H1 (cell line): ENCODE results near the gene PRTG. TPM values are rescaled to one million over a fixed set of nuclear protein-coding genes. Genes with fewer than 3 reads are reported as not detected.

ENCODE experiments used
- BCL11A ChIP-seq, 2 experiments: IDR thresholded peaks; one replicate each; pipeline ENCODE4 v1.6.1; 2011; ENCODE audit warnings: low read depth in 2 of 2, low read length in 2 of 2, mild to moderate bottlenecking in 2 of 2
- CBX8 ChIP-seq: fragments of 300-800, 300-1000 bp; sonication (generic); IDR thresholded peaks from 2 replicates; pipeline ENCODE4 v1.7.1; 2016; ENCODE audit warnings: low read depth, low read length, borderline replicate concordance
- CTBP2 ChIP-seq: IDR thresholded peaks from 2 replicates; pipeline ENCODE4 v1.7.0; 2011; ENCODE audit warnings: borderline replicate concordance, mild to moderate bottlenecking, moderate library complexity, mixed read lengths, low read length; ENCODE audit not compliant: insufficient read depth, insufficient read length
- EGR1 ChIP-seq: IDR thresholded peaks from 2 replicates; pipeline ENCODE4 v1.6.1; 2011; ENCODE audit warnings: low read depth, low read length, borderline replicate concordance
- RBBP5 ChIP-seq: IDR thresholded peaks from 2 replicates; pipeline ENCODE4 v1.7.1; 2012; ENCODE audit warnings: low read depth, mild to moderate bottlenecking, inconsistent platforms, low read length, moderate library complexity, borderline replicate concordance
- SIX5 ChIP-seq: IDR thresholded peaks from 2 replicates; pipeline ENCODE4 v1.6.1; 2011; ENCODE audit warnings: mild to moderate bottlenecking, low read depth, low read length
- polyA plus RNA-seq, 7 experiments: library from polyadenylated mRNA; depleted of rRNA in 3 of 7; stranded (reverse) in 5 of 7; unstranded in 2 of 7; fragments of >200 nt in 5 of 7; fragments of 200-250 nt in 2 of 7; gene quantifications; 1 replicate in 5 of 7; 2 replicates in 1 of 7; 4 replicates in 1 of 7; pipeline versions ENCODE4 v1.2.1 to v1.2.3, GENCODE V29; 2011 to 2013; ENCODE audit warnings: missing spikeins in 2 of 7, mixed read lengths in 2 of 7
- total RNA-seq: library from RNA; stranded (reverse); fragmentation: NEBNext Ultra II Directional; extraction: Animal tissue kit (Norgen Biotek cat#: 25700); gene quantifications from 2 replicates; pipeline ENCODE4 v1.2.1, GENCODE V29; 2021
- TF ChIP-seq, protein P1 (sequence below): fragments of 300-600 bp; sonication (generic); IDR thresholded peaks from 2 replicates; pipeline ENCODE4 v1.7.1; 2012; ENCODE audit warnings: low read length, moderate library complexity, mild to moderate bottlenecking, inconsistent platforms; ENCODE audit not compliant: insufficient replicate concordance

The PRTG gene
- total and polyA plus RNA-seq, 2 of the 8 experiments (the other 6 are each of a cell fraction or from before 2014, with no cell fraction given): 3.1 to 3.2 TPM

DNA sequence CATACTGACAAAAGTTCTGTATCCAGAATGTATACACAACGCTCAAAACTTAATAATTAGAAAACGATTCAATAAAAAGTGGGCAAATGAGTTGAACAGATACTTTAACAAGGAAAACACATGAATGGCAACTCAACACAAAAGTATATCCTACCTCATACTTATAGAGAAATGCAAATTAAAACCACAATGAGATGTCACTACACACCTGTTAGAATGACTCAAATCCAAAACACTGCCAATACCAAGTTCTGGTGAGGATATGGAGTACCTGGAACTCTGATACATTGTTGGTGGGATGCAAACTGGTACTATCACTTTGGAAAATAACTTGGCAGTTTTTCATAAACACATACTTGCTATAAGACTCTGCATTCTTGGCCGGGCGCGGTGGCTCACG lies 42.1 kb downstream of the PRTG start (continued):
- TF ChIP-seq, protein P1, sequence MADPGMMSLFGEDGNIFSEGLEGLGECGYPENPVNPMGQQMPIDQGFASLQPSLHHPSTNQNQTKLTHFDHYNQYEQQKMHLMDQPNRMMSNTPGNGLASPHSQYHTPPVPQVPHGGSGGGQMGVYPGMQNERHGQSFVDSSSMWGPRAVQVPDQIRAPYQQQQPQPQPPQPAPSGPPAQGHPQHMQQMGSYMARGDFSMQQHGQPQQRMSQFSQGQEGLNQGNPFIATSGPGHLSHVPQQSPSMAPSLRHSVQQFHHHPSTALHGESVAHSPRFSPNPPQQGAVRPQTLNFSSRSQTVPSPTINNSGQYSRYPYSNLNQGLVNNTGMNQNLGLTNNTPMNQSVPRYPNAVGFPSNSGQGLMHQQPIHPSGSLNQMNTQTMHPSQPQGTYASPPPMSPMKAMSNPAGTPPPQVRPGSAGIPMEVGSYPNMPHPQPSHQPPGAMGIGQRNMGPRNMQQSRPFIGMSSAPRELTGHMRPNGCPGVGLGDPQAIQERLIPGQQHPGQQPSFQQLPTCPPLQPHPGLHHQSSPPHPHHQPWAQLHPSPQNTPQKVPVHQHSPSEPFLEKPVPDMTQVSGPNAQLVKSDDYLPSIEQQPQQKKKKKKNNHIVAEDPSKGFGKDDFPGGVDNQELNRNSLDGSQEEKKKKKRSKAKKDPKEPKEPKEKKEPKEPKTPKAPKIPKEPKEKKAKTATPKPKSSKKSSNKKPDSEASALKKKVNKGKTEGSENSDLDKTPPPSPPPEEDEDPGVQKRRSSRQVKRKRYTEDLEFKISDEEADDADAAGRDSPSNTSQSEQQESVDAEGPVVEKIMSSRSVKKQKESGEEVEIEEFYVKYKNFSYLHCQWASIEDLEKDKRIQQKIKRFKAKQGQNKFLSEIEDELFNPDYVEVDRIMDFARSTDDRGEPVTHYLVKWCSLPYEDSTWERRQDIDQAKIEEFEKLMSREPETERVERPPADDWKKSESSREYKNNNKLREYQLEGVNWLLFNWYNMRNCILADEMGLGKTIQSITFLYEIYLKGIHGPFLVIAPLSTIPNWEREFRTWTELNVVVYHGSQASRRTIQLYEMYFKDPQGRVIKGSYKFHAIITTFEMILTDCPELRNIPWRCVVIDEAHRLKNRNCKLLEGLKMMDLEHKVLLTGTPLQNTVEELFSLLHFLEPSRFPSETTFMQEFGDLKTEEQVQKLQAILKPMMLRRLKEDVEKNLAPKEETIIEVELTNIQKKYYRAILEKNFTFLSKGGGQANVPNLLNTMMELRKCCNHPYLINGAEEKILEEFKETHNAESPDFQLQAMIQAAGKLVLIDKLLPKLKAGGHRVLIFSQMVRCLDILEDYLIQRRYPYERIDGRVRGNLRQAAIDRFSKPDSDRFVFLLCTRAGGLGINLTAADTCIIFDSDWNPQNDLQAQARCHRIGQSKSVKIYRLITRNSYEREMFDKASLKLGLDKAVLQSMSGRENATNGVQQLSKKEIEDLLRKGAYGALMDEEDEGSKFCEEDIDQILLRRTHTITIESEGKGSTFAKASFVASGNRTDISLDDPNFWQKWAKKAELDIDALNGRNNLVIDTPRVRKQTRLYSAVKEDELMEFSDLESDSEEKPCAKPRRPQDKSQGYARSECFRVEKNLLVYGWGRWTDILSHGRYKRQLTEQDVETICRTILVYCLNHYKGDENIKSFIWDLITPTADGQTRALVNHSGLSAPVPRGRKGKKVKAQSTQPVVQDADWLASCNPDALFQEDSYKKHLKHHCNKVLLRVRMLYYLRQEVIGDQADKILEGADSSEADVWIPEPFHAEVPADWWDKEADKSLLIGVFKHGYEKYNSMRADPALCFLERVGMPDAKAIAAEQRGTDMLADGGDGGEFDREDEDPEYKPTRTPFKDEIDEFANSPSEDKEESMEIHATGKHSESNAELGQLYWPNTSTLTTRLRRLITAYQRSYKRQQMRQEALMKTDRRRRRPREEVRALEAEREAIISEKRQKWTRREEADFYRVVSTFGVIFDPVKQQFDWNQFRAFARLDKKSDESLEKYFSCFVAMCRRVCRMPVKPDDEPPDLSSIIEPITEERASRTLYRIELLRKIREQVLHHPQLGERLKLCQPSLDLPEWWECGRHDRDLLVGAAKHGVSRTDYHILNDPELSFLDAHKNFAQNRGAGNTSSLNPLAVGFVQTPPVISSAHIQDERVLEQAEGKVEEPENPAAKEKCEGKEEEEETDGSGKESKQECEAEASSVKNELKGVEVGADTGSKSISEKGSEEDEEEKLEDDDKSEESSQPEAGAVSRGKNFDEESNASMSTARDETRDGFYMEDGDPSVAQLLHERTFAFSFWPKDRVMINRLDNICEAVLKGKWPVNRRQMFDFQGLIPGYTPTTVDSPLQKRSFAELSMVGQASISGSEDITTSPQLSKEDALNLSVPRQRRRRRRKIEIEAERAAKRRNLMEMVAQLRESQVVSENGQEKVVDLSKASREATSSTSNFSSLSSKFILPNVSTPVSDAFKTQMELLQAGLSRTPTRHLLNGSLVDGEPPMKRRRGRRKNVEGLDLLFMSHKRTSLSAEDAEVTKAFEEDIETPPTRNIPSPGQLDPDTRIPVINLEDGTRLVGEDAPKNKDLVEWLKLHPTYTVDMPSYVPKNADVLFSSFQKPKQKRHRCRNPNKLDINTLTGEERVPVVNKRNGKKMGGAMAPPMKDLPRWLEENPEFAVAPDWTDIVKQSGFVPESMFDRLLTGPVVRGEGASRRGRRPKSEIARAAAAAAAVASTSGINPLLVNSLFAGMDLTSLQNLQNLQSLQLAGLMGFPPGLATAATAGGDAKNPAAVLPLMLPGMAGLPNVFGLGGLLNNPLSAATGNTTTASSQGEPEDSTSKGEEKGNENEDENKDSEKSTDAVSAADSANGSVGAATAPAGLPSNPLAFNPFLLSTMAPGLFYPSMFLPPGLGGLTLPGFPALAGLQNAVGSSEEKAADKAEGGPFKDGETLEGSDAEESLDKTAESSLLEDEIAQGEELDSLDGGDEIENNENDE: no peak
- no peak for TF ChIP-seq CTBP2
- no peak for TF ChIP-seq CBX8
- TF ChIP-seq BCL11A (IDR thresholded peaks at IDR 0.05; ENCODE audit: low read depth in 2 of 2, low read length in 2 of 2): no peak
- no peak for TF ChIP-seq SIX5
- TF ChIP-seq EGR1: no peak
- TF ChIP-seq RBBP5: no peak
